GM18858 (cell line): ENCODE data around the gene TCF20.

Experiments used
- ATAC-seq: cut with Tn5 transposase; IDR thresholded peaks from one replicate; pipeline ENCODE4 v1.9.1; 2021; ENCODE audit not compliant: unreplicated experiment

The TCF20 gene

GRCh38 chr22:42270510-42271190 is at the start of gene TCF20:
Gene TCF20 (minus strand): TSS chr22:42270653. CDS start chr22:42215305, 55,348 bp downstream.
- ATAC-seq: peak; percentile 61

GRCh38 chr22:42319386-42319785 is 48.9 kb upstream of the TCF20 start:
- ATAC-seq: no peak

- no peak for ATAC-seq
Measured at GRCh38 chr22:42318967-42319366, 48.5 kb upstream of the TCF20 start.

DNA sequence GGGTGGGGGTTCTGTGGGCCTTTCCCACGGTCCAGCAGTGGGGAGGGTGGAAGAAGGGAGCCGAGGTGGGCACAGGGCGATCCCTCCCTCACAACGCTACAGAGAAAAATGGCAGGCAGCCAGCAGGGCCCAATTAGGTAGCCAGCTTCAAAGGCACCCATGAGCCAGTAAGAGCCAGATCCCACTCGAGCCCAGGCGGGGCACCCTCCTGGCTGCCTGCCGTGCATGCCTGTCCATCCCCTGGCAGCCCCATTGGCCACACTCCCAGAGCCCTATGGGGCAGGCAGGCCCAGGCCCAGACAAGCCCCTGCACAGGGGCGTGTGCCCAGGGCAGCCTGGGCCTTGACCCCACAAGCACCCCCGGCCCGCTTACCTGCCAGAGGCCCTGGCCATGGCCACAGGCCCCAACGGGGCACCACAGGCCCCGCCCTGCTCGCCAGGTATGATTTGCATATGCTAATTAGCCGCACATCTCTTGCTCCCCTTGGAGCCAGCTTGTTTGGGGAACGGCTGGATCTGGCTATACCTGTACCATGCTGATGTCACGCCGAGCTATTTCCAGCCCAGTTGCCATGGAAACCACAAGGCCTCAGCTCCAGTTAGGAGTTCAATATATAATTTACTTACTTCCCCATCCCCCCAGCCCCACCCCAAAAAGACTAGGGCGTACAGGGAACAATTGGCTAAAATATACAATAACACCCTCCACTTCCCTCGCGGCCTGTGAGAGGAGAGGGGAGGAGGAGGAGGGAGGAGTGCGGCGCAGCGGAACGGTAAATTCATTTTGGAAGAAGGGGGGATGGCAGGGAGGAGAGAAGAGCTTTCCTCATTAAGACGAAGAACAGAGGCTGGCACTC is 47.5 kb upstream of the TCF20 start:
- ATAC-seq: no peak

- ATAC-seq: no peak
Measured at GRCh38 chr22:42317008-42317407, 46.6 kb upstream of the TCF20 start.

DNA sequence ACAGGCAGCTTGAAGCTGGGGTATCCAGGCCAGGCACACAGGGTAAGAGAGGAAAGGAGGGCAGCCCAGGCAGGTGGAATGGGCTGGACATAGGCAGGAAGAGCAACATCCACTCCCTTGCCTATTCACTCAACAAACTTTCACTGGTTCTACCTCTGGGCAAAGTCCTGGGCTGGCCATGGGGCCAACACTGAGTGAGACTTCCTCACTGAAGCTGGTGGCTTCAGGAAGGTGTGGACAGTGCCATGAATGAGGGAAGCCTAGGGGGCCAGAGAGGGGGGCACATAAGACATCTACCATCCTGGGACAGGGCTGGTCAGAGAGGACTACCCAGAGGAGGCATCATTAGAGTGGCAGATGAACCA is 44.9 kb upstream of the TCF20 start:
- ATAC-seq: no peak

DNA sequence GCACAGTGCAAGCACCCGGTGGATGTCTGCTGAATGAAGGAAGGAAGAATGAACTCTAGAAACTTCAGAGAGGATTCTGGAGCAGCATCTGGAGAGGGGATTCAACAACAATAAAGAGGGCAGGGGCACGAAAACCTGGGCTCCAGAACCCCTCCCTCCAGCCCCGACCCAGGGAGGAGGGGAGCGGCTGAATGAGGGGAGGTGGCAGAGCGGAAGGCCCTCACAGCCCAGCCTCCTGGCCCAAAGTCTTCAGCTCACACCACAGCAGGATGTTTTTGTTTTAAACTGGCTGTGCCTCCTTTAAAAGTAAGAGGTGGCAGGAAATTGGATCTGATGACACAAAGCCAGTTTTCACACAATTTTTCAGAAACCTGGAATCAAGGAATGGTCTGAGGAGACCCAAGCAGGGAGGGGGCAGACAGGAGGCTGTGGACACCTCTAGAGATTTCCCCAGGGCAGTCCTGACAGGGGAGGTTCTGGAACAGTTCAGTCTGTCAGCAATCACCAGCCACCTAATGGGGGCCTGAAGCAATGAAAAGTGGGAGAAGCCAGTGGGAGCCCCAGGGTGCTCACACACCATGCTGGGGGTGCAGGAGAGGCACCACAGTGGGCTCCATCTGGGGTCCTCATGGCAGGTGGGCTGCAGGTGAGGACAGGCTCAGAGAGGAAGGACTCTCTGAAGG is 44.4 kb upstream of the TCF20 start:
- no peak for ATAC-seq

DNA sequence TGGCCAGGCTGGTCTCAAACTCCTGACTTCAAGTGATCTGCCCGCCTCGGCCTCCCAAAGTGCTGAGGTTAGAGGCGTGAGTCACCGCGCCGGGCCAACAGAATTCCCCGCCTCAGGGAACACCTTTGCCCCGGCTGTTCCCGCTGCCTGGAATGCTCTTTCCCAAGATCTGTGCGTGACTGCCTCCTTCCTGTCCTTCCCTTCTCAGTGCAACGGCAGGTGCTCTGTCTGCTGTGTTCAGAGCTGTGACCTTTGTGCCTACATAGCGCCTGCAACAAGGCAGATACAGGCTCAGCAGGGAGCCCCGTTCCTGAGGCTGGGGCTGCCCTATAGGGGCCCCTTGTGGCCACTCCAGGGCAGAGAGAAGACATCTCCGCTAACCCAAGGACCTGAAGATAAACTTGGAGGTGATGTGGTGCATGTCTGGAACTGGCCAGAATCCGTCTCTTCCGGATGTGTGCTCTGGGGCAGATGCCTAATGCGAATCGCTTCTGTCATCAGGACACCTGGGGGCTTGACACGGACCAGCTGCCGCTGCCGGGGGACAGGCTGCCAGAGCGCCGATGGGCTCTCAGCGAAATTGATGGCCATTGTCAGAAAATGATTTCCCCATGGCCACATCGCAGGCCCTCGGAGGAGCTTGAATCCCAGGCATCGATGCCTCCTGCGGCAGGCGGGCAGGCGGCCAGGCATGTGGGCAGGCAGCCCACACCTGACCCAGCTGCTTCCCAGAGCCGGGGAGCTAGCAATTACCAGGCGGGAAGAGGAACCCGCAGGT is 43.5 kb upstream of the TCF20 start:
- ATAC-seq: no peak

- ATAC-seq: no peak
Measured at GRCh38 chr22:42313204-42313603, 42.8 kb upstream of the TCF20 start.

GRCh38 chr22:42310291-42311015 is 40.0 kb upstream of the TCF20 start:
- ATAC-seq: no peak

GRCh38 chr22:42309865-42310264 is 39.4 kb upstream of the TCF20 start:
- ATAC-seq: no peak

DNA sequence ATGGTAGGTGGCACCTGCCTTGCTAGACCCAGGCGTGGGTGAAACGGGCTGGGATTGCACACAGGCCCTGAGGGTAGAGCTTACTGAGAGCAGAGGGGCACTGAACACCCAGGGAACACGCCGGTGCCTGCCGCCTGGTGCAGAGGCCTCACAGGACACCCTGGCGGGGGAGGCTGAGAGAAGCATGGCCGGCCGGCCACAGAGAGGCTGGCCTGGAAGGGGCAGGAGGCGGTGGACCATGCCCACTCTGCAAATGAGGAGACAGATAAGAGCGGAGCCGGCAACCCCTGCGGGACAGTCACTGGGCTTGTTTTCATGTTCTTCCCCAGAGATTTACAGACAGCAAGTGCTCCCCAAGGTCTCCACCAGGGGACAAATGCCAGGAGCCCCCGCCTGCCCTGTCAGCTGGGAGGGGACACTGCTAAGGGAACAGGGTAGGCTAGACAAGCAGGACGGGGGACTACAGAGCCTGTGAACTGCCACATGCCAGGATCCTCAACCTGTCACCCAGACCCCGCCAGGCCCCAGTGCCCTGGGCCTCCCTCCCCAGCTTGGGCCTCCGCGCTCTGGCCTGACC is 38.5 kb upstream of the TCF20 start:
- ATAC-seq: no peak

GRCh38 chr22:42307806-42308563 is 37.5 kb upstream of the TCF20 start:
- ATAC-seq: no peak

DNA sequence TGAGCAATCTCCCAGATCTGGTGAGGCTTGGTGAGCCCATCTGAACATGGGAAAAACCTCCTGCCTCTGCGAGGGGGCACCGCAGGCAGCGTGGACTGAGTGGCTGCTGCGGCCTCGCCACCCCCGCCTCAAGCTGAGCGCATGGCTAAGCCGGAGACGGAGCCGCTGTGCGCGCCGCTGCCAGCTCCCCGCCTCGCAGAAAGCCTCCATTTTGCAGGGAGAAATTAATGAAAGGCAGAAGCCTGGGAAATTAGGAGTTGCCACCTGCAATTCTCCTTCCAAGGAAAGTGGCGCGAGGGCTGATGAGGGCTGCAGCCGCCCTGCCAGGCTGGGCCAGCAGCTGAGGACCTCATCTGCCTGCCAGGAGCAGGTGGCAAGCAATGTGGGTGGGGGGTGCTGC is 35.6 kb upstream of the TCF20 start:
- no peak for ATAC-seq

DNA sequence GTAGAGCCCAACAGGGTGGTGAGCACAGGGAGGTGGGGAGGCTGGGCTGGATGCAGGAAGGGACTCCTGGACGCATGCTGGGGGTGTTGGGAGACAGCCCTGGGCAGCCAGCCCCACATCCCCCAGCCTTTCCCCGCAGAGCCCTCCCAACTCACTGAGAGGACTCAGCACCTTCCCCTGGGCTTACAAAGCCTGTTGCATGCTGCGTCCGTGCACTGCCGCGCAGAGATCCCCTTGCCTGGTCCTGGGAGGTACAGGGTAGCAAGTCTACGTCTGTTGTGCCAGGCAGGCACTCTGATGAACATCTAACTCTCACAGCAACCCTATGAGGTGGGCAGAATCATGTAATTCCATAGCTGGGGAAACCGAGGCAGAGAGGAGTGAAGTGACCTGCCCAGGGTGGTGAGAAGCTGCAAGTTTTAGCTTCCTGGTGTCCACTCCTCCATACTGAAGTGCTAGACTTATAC is 33.9 kb upstream of the TCF20 start:
- ATAC-seq: no peak

DNA sequence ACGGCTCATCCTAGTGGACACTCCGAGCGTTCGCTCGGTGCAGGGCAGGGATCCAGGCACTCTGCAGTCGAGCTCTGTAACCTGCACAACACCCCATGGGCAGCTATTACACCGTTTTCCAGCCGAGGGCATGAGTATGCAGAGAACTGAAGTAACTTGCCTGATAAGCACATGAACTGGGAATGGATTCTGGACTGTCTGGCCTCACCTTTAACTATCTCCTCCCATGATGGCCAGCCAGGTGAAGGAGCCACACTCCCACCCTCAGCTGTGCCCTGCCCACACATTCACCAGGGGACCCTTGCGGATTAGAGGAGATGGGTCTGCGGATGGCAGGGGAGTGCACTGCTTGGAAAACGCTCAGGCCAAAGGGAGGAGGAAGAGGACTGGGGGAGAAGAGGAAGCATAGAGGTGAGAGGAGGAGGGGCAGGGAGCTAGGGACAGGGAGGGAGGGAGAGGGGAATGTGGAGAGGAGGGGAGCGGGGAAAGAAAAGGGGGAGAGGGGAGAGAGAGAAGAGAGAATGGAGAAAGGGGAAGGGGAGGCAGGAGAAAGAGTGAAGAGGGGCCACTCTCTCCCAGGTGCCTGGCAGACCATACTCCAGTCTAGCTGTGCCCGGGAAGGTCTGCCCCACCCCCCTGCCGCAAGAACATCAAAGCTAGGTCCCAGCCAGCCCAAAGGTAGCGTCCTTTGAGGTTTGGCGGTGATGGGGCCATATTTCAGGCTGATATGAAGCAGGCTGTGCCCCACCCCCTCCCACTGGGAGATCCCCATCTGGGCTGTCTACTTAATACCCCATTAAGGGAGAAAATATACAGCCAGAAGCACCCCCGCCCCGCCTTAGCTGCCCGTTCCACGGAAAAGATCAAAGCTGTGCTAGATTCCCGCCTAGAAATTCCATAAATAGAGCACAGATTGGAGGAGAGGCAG is 33.2 kb upstream of the TCF20 start:
- no peak for ATAC-seq

DNA sequence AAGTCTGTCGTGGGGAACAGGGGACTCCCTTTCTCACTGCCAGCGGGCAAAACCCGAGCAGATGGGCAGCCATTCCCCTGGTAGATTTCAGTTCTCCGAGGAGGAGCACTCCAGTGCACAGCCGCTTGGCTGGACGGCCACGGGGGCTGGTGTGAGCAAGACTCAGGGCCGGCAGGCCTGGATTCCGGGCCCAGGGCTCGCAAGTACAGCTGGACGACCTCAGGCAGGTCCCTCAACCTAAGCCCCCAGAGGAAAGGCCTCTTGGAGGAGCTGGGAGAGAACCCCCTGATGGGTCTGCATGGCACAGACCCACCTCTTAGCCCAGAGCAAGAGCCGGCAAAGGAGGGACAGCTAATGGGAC is 31.3 kb upstream of the TCF20 start:
- no peak for ATAC-seq

GRCh38 chr22:42301077-42301741 is 30.8 kb upstream of the TCF20 start:
- ATAC-seq: no peak
